H9 (cell line): ENCODE results near the gene RSAD2. TPM values are rescaled to one million over a fixed set of nuclear protein-coding genes. Genes with fewer than 3 reads are reported as not detected.

Source experiments
- DNase-seq: peaks from one replicate; pipeline ENCODE4 v3.0.0-alpha.2; 2017
- H2AFZ ChIP-seq: one replicate; pipeline ENCODE4 v1.6.1; 2013; ENCODE audit warnings: mild to moderate bottlenecking, low read length, control low read depth, moderate library complexity
- H2AK5ac ChIP-seq: 2 replicates; pipeline ENCODE4 v1.6.1; 2013; ENCODE audit warnings: low read length, control low read depth, mixed read lengths; ENCODE audit not compliant: insufficient read length
- H2BK120ac ChIP-seq: one replicate; pipeline ENCODE4 v1.6.1; 2013; ENCODE audit warnings: low read depth, mild to moderate bottlenecking, low read length, control low read depth, inconsistent platforms; ENCODE audit not compliant: poor library complexity, severe bottlenecking
- H2BK12ac ChIP-seq: 2 replicates; pipeline ENCODE4 v1.6.1; 2013; ENCODE audit warnings: low read length, control low read depth, mixed read lengths, low read depth; ENCODE audit not compliant: insufficient read length
- H2BK15ac ChIP-seq: 2 replicates; pipeline ENCODE4 v1.6.1; 2013; ENCODE audit warnings: low read depth, low read length, control low read depth
- H2BK20ac ChIP-seq: one replicate; pipeline ENCODE4 v1.6.1; 2013; ENCODE audit warnings: low read depth, mild to moderate bottlenecking, low read length, control low read depth, inconsistent platforms; ENCODE audit not compliant: poor library complexity, severe bottlenecking
- H2BK5ac ChIP-seq: 2 replicates; pipeline ENCODE4 v1.6.1; 2013; ENCODE audit warnings: low read length, control low read depth, mixed read lengths; ENCODE audit not compliant: insufficient read length
- H3K14ac ChIP-seq: 2 replicates; pipeline ENCODE4 v1.6.1; 2013; ENCODE audit warnings: low read length, control low read depth; ENCODE audit not compliant: insufficient read depth
- H3K18ac ChIP-seq: 2 replicates; pipeline ENCODE4 v1.6.1; 2013; ENCODE audit warnings: low read depth, mild to moderate bottlenecking, mixed read lengths, low read length, control low read depth; ENCODE audit not compliant: insufficient read length
- H3K23ac ChIP-seq: 2 replicates; pipeline ENCODE4 v1.6.1; 2013; ENCODE audit warnings: low read length, control low read depth, mixed read lengths, low read depth; ENCODE audit not compliant: insufficient read length
- H3K23me2 ChIP-seq: 2 replicates; pipeline ENCODE4 v1.6.1; 2013; ENCODE audit warnings: low read depth, mild to moderate bottlenecking, mixed read lengths, low read length, control low read depth; ENCODE audit not compliant: insufficient read length, poor library complexity, severe bottlenecking
- H3K27ac ChIP-seq: 2 replicates; pipeline ENCODE4 v1.5.1; 2013; ENCODE audit warnings: low read length, control low read depth, mixed read lengths, low read depth; ENCODE audit not compliant: insufficient read length
- H3K27me3 ChIP-seq: 2 replicates; pipeline ENCODE4 v1.6.1; 2013; ENCODE audit warnings: low read length, control low read depth, inconsistent platforms; ENCODE audit not compliant: insufficient read depth
- H3K4ac ChIP-seq: 2 replicates; pipeline ENCODE4 v1.6.1; 2013; ENCODE audit warnings: low read depth, mild to moderate bottlenecking, control low read depth, inconsistent platforms, low read length, moderate library complexity
- H3K4me1 ChIP-seq: 2 replicates; pipeline ENCODE4 v1.6.1; 2013; ENCODE audit warnings: low read length, control low read depth, inconsistent platforms; ENCODE audit not compliant: insufficient read depth
- H3K4me2 ChIP-seq: 2 replicates; pipeline ENCODE4 v1.6.1; 2013; ENCODE audit warnings: low read length, control low read depth, mixed read lengths; ENCODE audit not compliant: insufficient read length, insufficient read depth
- H3K56ac ChIP-seq: 2 replicates; pipeline ENCODE4 v1.6.1; 2013; ENCODE audit warnings: low read depth, mild to moderate bottlenecking, mixed read lengths, low read length, control low read depth; ENCODE audit not compliant: insufficient read length
- H3K79me1 ChIP-seq: 2 replicates; pipeline ENCODE4 v1.6.1; 2013; ENCODE audit warnings: low read depth, mild to moderate bottlenecking, moderate library complexity, low read length, control low read depth, inconsistent platforms; ENCODE audit not compliant: insufficient read depth, poor library complexity, severe bottlenecking
- H3K79me2 ChIP-seq: 2 replicates; pipeline ENCODE4 v1.6.1; 2013; ENCODE audit warnings: low read length, control low read depth, inconsistent platforms; ENCODE audit not compliant: insufficient read depth
- H3K9ac ChIP-seq: 2 replicates; pipeline ENCODE4 v1.6.1; 2013; ENCODE audit warnings: low read length, control low read depth, mixed read lengths; ENCODE audit not compliant: insufficient read length; ENCODE audit errors: extremely low read depth
- H3K9me3 ChIP-seq: one replicate; pipeline ENCODE4 v1.6.1; 2013; ENCODE audit warnings: low read depth, low read length, inconsistent platforms; ENCODE audit not compliant: control insufficient read depth
- H3T11ph ChIP-seq: one replicate; pipeline ENCODE4 v1.6.1; 2013; ENCODE audit warnings: mild to moderate bottlenecking, low read length, control low read depth, inconsistent platforms
- H4K20me1 ChIP-seq: one replicate; pipeline ENCODE4 v1.6.1; 2013; ENCODE audit not compliant: control insufficient read depth, insufficient read length, insufficient read depth
- H4K5ac ChIP-seq: 2 replicates; pipeline ENCODE4 v1.6.1; 2013; ENCODE audit warnings: low read depth, mild to moderate bottlenecking, mixed read lengths, low read length, control low read depth; ENCODE audit not compliant: insufficient read length
- H4K8ac ChIP-seq: replicated peaks from 2 replicates; pipeline ENCODE4 v1.6.1; 2013; ENCODE audit warnings: low read length, control low read depth, mixed read lengths, low read depth; ENCODE audit not compliant: insufficient read length
- H4K91ac ChIP-seq: 2 replicates; pipeline ENCODE4 v1.6.1; 2013; ENCODE audit warnings: low read depth, mild to moderate bottlenecking, moderate library complexity, mixed read lengths, low read length, control low read depth; ENCODE audit not compliant: insufficient read length
- H3K27ac Mint-ChIP-seq, 3 experiments: 2 replicates in 2 of 3; 3 replicates in 1 of 3; pipeline ENCODE4 v1.8.0; 2020 to 2021; ENCODE audit warnings: mixed read lengths in 3 of 3, mild to moderate bottlenecking in 1 of 3, moderate library complexity in 1 of 3
- H3K27me3 Mint-ChIP-seq: 2 replicates; pipeline ENCODE4 v1.8.0; 2021; ENCODE audit warnings: low read depth, mild to moderate bottlenecking, moderate library complexity, mixed read lengths
- H3K36me3 Mint-ChIP-seq, 3 experiments: 2 replicates in 2 of 3; 3 replicates in 1 of 3; pipeline ENCODE4 v1.8.0; 2020 to 2021; ENCODE audit warnings: low read depth in 3 of 3, mixed read lengths in 3 of 3; ENCODE audit not compliant: insufficient read depth in 1 of 3
- H3K4me1 Mint-ChIP-seq, 2 experiments: 2 replicates each; pipeline ENCODE4 v1.8.0; 2020; ENCODE audit warnings: mixed read lengths in 2 of 2
- H3K4me3 Mint-ChIP-seq, 2 experiments: 2 replicates in 1 of 2; 3 replicates in 1 of 2; pipeline ENCODE4 v1.8.0; 2020 to 2021; ENCODE audit warnings: mild to moderate bottlenecking in 2 of 2, mixed read lengths in 2 of 2, moderate library complexity in 1 of 2
- H3K9me3 Mint-ChIP-seq, 2 experiments: 2 replicates in 1 of 2; 3 replicates in 1 of 2; pipeline ENCODE4 v1.8.0; 2020; ENCODE audit warnings: mild to moderate bottlenecking in 2 of 2, mixed read lengths in 2 of 2, moderate library complexity in 1 of 2
- CTCF ChIP-seq: fragments of 200-600 bp; sonication (generic); conservative IDR thresholded peaks from 3 replicates; pipeline ENCODE4 v1.8.0; 2021; ENCODE audit warnings: antibody characterized with exemption, mild to moderate bottlenecking
- WGBS: extraction: QIAGEN DNeasy Blood & Tissue Kit; methylation state at CpG from one replicate; pipeline ENCODE4 v1.1.7; 2013; ENCODE audit warnings: missing lambda C conversion rate, low lambda C conversion rate, mixed read lengths; ENCODE audit not compliant: insufficient read length; ENCODE audit errors: extremely low coverage; 5-methylcytosine and 5-hydroxymethylcytosine counted together
- total RNA-seq: library from RNA; stranded (reverse); gene quantifications from 2 replicates; pipeline ENCODE4 v1.2.1, GENCODE V29; 2021

Gene RSAD2
- total RNA-seq, 1 experiment from 2014 or later, result not detected

GRCh38 chr2:6905668-6906067, 28.1 kb downstream of the RSAD2 start:
- no peaks in the 10 kb centered on the region for H3K27me3 ChIP-seq
- no peaks in the 10 kb centered on the region for H3K79me2 ChIP-seq
- no peak overlapping the region for H2BK15ac ChIP-seq
- H2BK12ac ChIP-seq, result no peak overlapping the region
- H2AFZ ChIP-seq, result no peak overlapping the region
- no peak overlapping the region for H3K56ac ChIP-seq
- H3K79me1 ChIP-seq, result no peaks in the 10 kb centered on the region
- Mint-ChIP-seq H3K27ac (no peak overlapping the region), H3K4me1 (no peaks in the 10 kb centered on the region), H3K9me3 (peaks cover 14 to 19% of the 10 kb centered on the region in 2 experiments), H3K27me3 (peaks cover 7% of the 10 kb centered on the region), H3K36me3 (peaks cover 0 to 6% (median 3%) of the 10 kb centered on the region in 3 experiments; a peak in 4 of 7 replicates), H3K4me3 (no peak overlapping the region)
- no peak overlapping the region for H3T11ph ChIP-seq
- H3K23me2 ChIP-seq, result no peaks in the 10 kb centered on the region
- H3K4me1 ChIP-seq, result no peaks in the 10 kb centered on the region
- no peaks in the 10 kb centered on the region for H3K9me3 ChIP-seq
- no peak overlapping the region for H4K91ac ChIP-seq
- no peak for DNase-seq
- H2AK5ac ChIP-seq, result no peak overlapping the region
- no peak overlapping the region for H3K23ac ChIP-seq
- H2BK120ac ChIP-seq, result no peak overlapping the region
- H4K20me1 ChIP-seq, result no peaks in the 10 kb centered on the region
- TF ChIP-seq CTCF, result no peak
- no peak overlapping the region for H3K9ac ChIP-seq
- H4K8ac ChIP-seq, result no peak overlapping the region
- no peak overlapping the region for H3K4ac ChIP-seq
- H3K4me2 ChIP-seq, result no peak overlapping the region
- H2BK20ac ChIP-seq, result no peak overlapping the region
- WGBS, result no CpG with 5 or more reads among the region's 1 CpG
- no peak overlapping the region for H4K5ac ChIP-seq
- no peak overlapping the region for H3K14ac ChIP-seq
- H3K27ac ChIP-seq, result no peak overlapping the region
- no peak overlapping the region for H3K18ac ChIP-seq
- no peak overlapping the region for H2BK5ac ChIP-seq
